ENCODE data around the gene CA5A.

- TF ChIP-seq CTCF (IDR thresholded peaks at IDR 0.05; ENCODE audit: poor library complexity) (no peak), EZH2 (IDR thresholded peaks at IDR 0.05; ENCODE audit: borderline replicate concordance) (no peak)
Measured at GRCh38 chr16:87946596-87947347, 10.4 kb upstream of the CA5A start.
